ENCODE measurements around the gene LINC00632.
"Not testable (repeated sequence)": the region's sequence is repeated elsewhere in the genome, so short reads cannot be mapped to it uniquely, and the experiment has no call there.

Gene LINC00632

GRCh38 chrX:140709421-140709846, at the start of gene LINC00632:
TSS of gene LINC00632 (plus strand) at chrX:140709759.
- DNase-seq (ENCODE audit: low spot score) = no peak

- peak; percentile 3 for DNase-seq (ENCODE audit: low spot score)
Observed at GRCh38 chrX:140661643-140662042, 47.9 kb upstream of the LINC00632 start.

- peak; percentile 33 for DNase-seq (ENCODE audit: low spot score)
Observed at GRCh38 chrX:140664939-140665338, 44.6 kb upstream of the LINC00632 start.

GRCh38 chrX:140672840-140673731, 36.5 kb upstream of the LINC00632 start:
- DNase-seq (ENCODE audit: low spot score) = no peak

- no peak for DNase-seq (ENCODE audit: low spot score)
Observed at GRCh38 chrX:140687706-140688105, 21.9 kb upstream of the LINC00632 start.

GRCh38 chrX:140691596-140691995, 18.0 kb upstream of the LINC00632 start:
- DNase-seq (ENCODE audit: low spot score) = not testable (repeated sequence)

- DNase-seq (ENCODE audit: low spot score) = no peak
Observed at GRCh38 chrX:140697618-140698017, 11.9 kb upstream of the LINC00632 start.

- peak; percentile 23 for DNase-seq (ENCODE audit: low spot score)
Observed at GRCh38 chrX:140701480-140701879, 8.1 kb upstream of the LINC00632 start.

GRCh38 chrX:140710710-140711109, 1.2 kb downstream of the LINC00632 start:
- DNase-seq (ENCODE audit: low spot score) = no peak

- DNase-seq (ENCODE audit: low spot score) = no peak
Observed at GRCh38 chrX:140711894-140712293, 2.3 kb downstream of the LINC00632 start.

GRCh38 chrX:140712413-140713173, 3.0 kb downstream of the LINC00632 start:
- DNase-seq (ENCODE audit: low spot score) = peak; percentile 19

GRCh38 chrX:140713174-140713539, 3.6 kb downstream of the LINC00632 start:
- DNase-seq (ENCODE audit: low spot score) = no peak

GRCh38 chrX:140715787-140716186, 6.2 kb downstream of the LINC00632 start:
- DNase-seq (ENCODE audit: low spot score) = peak; percentile 54

GRCh38 chrX:140723121-140723715, 13.7 kb downstream of the LINC00632 start:
- no peak for DNase-seq (ENCODE audit: low spot score)

- DNase-seq (ENCODE audit: low spot score) = no peak
Observed at GRCh38 chrX:140724309-140724708, 14.8 kb downstream of the LINC00632 start.

- DNase-seq (ENCODE audit: low spot score) = no peak
Observed at GRCh38 chrX:140724736-140725135, 15.2 kb downstream of the LINC00632 start.

GRCh38 chrX:140725500-140725899, 15.9 kb downstream of the LINC00632 start:
- no peak for DNase-seq (ENCODE audit: low spot score)

- peak; percentile 29 for DNase-seq (ENCODE audit: low spot score)
Observed at GRCh38 chrX:140733766-140734342, 24.3 kb downstream of the LINC00632 start.

GRCh38 chrX:140744085-140744484, 34.5 kb downstream of the LINC00632 start:
- DNase-seq (ENCODE audit: low spot score) = peak; percentile 3

- no peak for DNase-seq (ENCODE audit: low spot score)
Observed at GRCh38 chrX:140756941-140757340, 47.4 kb downstream of the LINC00632 start.

- peak; percentile 42 for DNase-seq (ENCODE audit: low spot score)
Observed at GRCh38 chrX:140762061-140762460, 52.5 kb downstream of the LINC00632 start.

GRCh38 chrX:140764401-140764919, 54.9 kb downstream of the LINC00632 start:
- DNase-seq (ENCODE audit: low spot score) = no peak
